CD14-positive monocyte (primary cell): Measurements from ENCODE around the gene PREX1. TPM values are rescaled to one million over a fixed set of nuclear protein-coding genes. Genes with fewer than 3 reads are reported as not detected.

Experiments
- DNase-seq, 3 donors: peaks; one replicate each; pipeline ENCODE4 v3.0.0-alpha.2; 2011 to 2022
- H2AFZ ChIP-seq: 2 replicates; pipeline ENCODE4 v1.6.0; 2012; ENCODE audit warnings: mild to moderate bottlenecking, low read depth, low read length, inconsistent platforms; ENCODE audit not compliant: insufficient read depth, poor library complexity, severe bottlenecking
- H3K27ac ChIP-seq, 2 donors: 1 replicate in 1 of 2; 2 replicates in 1 of 2; pipeline ENCODE4 v1.5.1; 2012 to 2013; ENCODE audit warnings: low read length in 2 of 2, control low read depth in 1 of 2, inconsistent platforms in 1 of 2, low read depth in 1 of 2, mild to moderate bottlenecking in 1 of 2
- H3K27me3 ChIP-seq, 2 donors: one replicate each; pipeline versions ENCODE4 v1.6.0 to v1.6.1; 2011 to 2013; ENCODE audit warnings: low read length in 2 of 2; ENCODE audit not compliant: control insufficient read depth in 2 of 2, insufficient read depth in 2 of 2
- H3K36me3 ChIP-seq, 2 donors: replicated peaks in 1 of 2; 1 replicate in 1 of 2; 2 replicates in 1 of 2; pipeline versions ENCODE4 v1.5.1 to v1.6.1; 2012 to 2013; ENCODE audit warnings: low read length in 2 of 2, control low read depth in 1 of 2, inconsistent platforms in 1 of 2, mild to moderate bottlenecking in 1 of 2; ENCODE audit not compliant: insufficient read depth in 2 of 2, control insufficient read depth in 1 of 2
- H3K4me1 ChIP-seq, 2 donors: 1 replicate in 1 of 2; 2 replicates in 1 of 2; pipeline versions ENCODE4 v1.5.1 to v1.6.1; 2012 to 2013; ENCODE audit warnings: low read length in 2 of 2, control low read depth in 1 of 2, inconsistent platforms in 1 of 2, mild to moderate bottlenecking in 1 of 2, moderate library complexity in 1 of 2; ENCODE audit not compliant: insufficient read depth in 2 of 2, control insufficient read depth in 1 of 2
- H3K4me2 ChIP-seq: replicated peaks from 2 replicates; pipeline ENCODE3; 2012; ENCODE audit warnings: low read length, moderate library complexity, mild to moderate bottlenecking; ENCODE audit not compliant: poor library complexity, severe bottlenecking; ENCODE audit errors: extremely low read depth
- H3K4me3 ChIP-seq, 3 experiments: fragments of 200-600 bp in 1 of 3; sonication (generic) in 1 of 3; replicated peaks in 1 of 3; 1 replicate in 2 of 3; 2 replicates in 1 of 3; pipeline ENCODE4 v1.5.1; 2011 to 2013; ENCODE audit warnings: low read length in 3 of 3, mild to moderate bottlenecking in 3 of 3, control low read depth in 2 of 3, low read depth in 2 of 3, inconsistent platforms in 1 of 3, moderate library complexity in 1 of 3
- H3K79me2 ChIP-seq: 2 replicates; pipeline ENCODE4 v1.6.0; 2012; ENCODE audit warnings: mild to moderate bottlenecking, control low read depth, inconsistent platforms, low read length, moderate library complexity; ENCODE audit not compliant: insufficient read depth
- H3K9ac ChIP-seq: 2 replicates; pipeline ENCODE4 v1.6.0; 2017; ENCODE audit warnings: low read length, mild to moderate bottlenecking; ENCODE audit not compliant: insufficient read depth, poor library complexity, severe bottlenecking
- H3K9me3 ChIP-seq, 2 donors: replicated peaks in 1 of 2; 1 replicate in 1 of 2; 2 replicates in 1 of 2; pipeline versions ENCODE4 v1.5.1 to v1.6.1; 2012 to 2013; ENCODE audit warnings: low read length in 2 of 2, control low read depth in 1 of 2; ENCODE audit not compliant: control insufficient read depth in 1 of 2, insufficient read depth in 1 of 2
- H4K20me1 ChIP-seq: 2 replicates; pipeline ENCODE4 v1.6.0; 2012; ENCODE audit warnings: mild to moderate bottlenecking, low read length, control low read depth, moderate library complexity; ENCODE audit not compliant: insufficient read depth
- H3K27ac Mint-ChIP-seq, 7 donors: one replicate each; pipeline ENCODE4 v1.8.0; 2020; ENCODE audit warnings: mild to moderate bottlenecking in 7 of 7, mixed read lengths in 7 of 7, moderate library complexity in 6 of 7, inconsistent platforms in 2 of 7
- H3K27me3 Mint-ChIP-seq, 3 donors: one replicate each; pipeline ENCODE4 v1.8.0; 2021 to 2022; ENCODE audit warnings: low read depth in 3 of 3, mild to moderate bottlenecking in 3 of 3, mixed read lengths in 3 of 3, moderate library complexity in 3 of 3, inconsistent platforms in 1 of 3
- H3K36me3 Mint-ChIP-seq, 2 donors: one replicate each; pipeline ENCODE4 v1.8.0; 2020; ENCODE audit warnings: mixed read lengths in 2 of 2, inconsistent platforms in 1 of 2, mild to moderate bottlenecking in 1 of 2
- H3K4me1 Mint-ChIP-seq: one replicate; pipeline ENCODE4 v1.8.0; 2020; ENCODE audit warnings: mild to moderate bottlenecking, mixed read lengths
- H3K4me3 Mint-ChIP-seq, 2 donors: one replicate each; pipeline ENCODE4 v1.8.0; 2020; ENCODE audit warnings: mild to moderate bottlenecking in 2 of 2, mixed read lengths in 2 of 2, moderate library complexity in 1 of 2
- H3K9me3 Mint-ChIP-seq, 7 donors: one replicate each; pipeline ENCODE4 v1.8.0; 2020 to 2022; ENCODE audit warnings: mixed read lengths in 7 of 7, mild to moderate bottlenecking in 6 of 7, moderate library complexity in 6 of 7, inconsistent platforms in 2 of 7
- CTCF ChIP-seq: fragments of 200-600 bp; IDR thresholded peaks from one replicate; pipeline ENCODE4 v1.8.0; 2022; ENCODE audit warnings: antibody characterized with exemption, mild to moderate bottlenecking
- WGBS: methylation state at CpG from one replicate; pipeline ENCODE4 v1.1.5; 2013; ENCODE audit warnings: missing lambda C conversion rate; ENCODE audit not compliant: insufficient coverage; 5-methylcytosine and 5-hydroxymethylcytosine counted together
- intact Hi-C, 2 donors: fragments of 100-400 bp; cut with micrococcal nuclease; formaldehyde crosslinking; loops; one replicate each; pipeline versions ENCODE4 v1.15.0 to v1.15.1; 2023
- polyA plus RNA-seq, 3 donors: library from polyadenylated mRNA; depleted of rRNA in 1 of 3; unstranded in 2 of 3; stranded (reverse) in 1 of 3; fragments of 300-500 nt in 2 of 3; fragments of >200 nt in 1 of 3; fragmentation: Illumina TruSeq in 2 of 3; gene quantifications; 1 replicate in 2 of 3; 2 replicates in 1 of 3; pipeline ENCODE4 v1.2.3, GENCODE V29; 2012 to 2021

The PREX1 gene
- polyA plus RNA-seq, 3 donors = 24.3 to 114 (median 27.5) TPM

GRCh38 chr20:48745330-48745729, 82.5 kb downstream of the PREX1 start:
- Histone ChIP-seq H3K27me3 (no peaks in the 10 kb centered on the region), H3K4me3 (no peak overlapping the region), H2AFZ (no peak overlapping the region), H3K4me2 (no peak overlapping the region), H3K27ac (no peak overlapping the region), H3K9ac (no peak overlapping the region), H3K4me1 (peaks cover 19% of the 10 kb centered on the region in 2 donors), H4K20me1 (peaks cover 100% of the 10 kb centered on the region), H3K79me2 (peaks cover 98% of the 10 kb centered on the region), H3K36me3 (peaks cover 64 to 81% of the 10 kb centered on the region in 2 donors), H3K9me3 (no peaks in the 10 kb centered on the region)
- Mint-ChIP-seq H3K36me3 (peaks cover 71 to 85% of the 10 kb centered on the region in 2 donors), H3K27me3 (peaks cover 0 to 2% (median 0%) of the 10 kb centered on the region in 3 donors), H3K27ac (peak overlapping the region in 4 of 7 donors; percentile 25 to 82 (median 70)), H3K4me1 (peaks cover 33% of the 10 kb centered on the region), H3K4me3 (no peak overlapping the region), H3K9me3 (no peaks in the 10 kb centered on the region)
- peak in 1 of 3 donors; percentile 47 for DNase-seq
- no CpG with 5 or more reads among the region's 6 CpGs for WGBS
- no peak for TF ChIP-seq CTCF
- intact Hi-C loops = no loop called here

DNA sequence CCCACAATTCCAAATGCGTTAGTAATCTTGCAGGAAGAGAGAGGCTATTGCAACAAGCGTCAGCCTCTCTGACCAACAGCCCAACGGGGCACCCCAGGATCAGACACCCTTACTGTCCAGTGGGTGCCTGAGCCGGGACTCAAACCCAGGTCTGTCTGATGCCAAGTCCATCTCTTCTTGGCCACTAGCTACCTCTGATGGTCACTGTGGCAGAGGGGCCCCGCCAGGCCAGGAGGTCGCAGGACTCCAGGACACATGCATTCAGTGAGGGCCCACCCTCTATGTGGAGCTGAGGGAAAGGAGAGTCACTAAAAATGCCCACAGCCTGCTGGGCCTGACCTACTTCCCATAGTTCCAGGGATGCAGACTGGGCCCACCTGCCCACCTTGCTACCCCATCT, 83.3 kb downstream of the PREX1 start:
- TF ChIP-seq CTCF = no peak
- no peak for DNase-seq
- Histone ChIP-seq H3K27ac (peak overlapping the region in 1 of 2 donors; percentile 27), H3K27me3 (no peaks in the 10 kb centered on the region), H2AFZ (no peak overlapping the region), H3K79me2 (peaks cover 98% of the 10 kb centered on the region), H3K9ac (no peak overlapping the region), H3K36me3 (peaks cover 69 to 89% of the 10 kb centered on the region in 2 donors), H3K4me3 (no peak overlapping the region), H4K20me1 (peaks cover 100% of the 10 kb centered on the region), H3K4me2 (no peak overlapping the region), H3K4me1 (peaks cover 19 to 21% of the 10 kb centered on the region in 2 donors), H3K9me3 (no peaks in the 10 kb centered on the region)
- Mint-ChIP-seq H3K9me3 (no peaks in the 10 kb centered on the region), H3K36me3 (peaks cover 73 to 87% of the 10 kb centered on the region in 2 donors), H3K27me3 (peaks cover 0 to 2% (median 0%) of the 10 kb centered on the region in 3 donors), H3K4me1 (peaks cover 33% of the 10 kb centered on the region), H3K4me3 (no peak overlapping the region), H3K27ac (peak overlapping the region in 3 of 7 donors; percentile 4 to 49 (median 19))
- intact Hi-C loops = no loop called here
- WGBS = 94% methylated on average over 3 of the region's 6 CpGs
